Loucy (cell line): ENCODE data around the gene DOLPP1.

Source experiments
- H2AFZ ChIP-seq: fragments of 200-600 bp; sonication (generic); 2 replicates; pipeline ENCODE4 v1.6.0; 2016; ENCODE audit warnings: antibody characterized with exemption, mild to moderate bottlenecking, low read length, moderate library complexity
- H3F3A ChIP-seq: fragments of 200-600 bp; 2 replicates; pipeline ENCODE4 v1.6.0; 2016; ENCODE audit warnings: antibody characterized with exemption, low read depth, mild to moderate bottlenecking
- H3K27me3 ChIP-seq: fragments of 200-600 bp; sonication (generic); 2 replicates; pipeline ENCODE4 v1.6.1; 2014; ENCODE audit warnings: low read length, mild to moderate bottlenecking; ENCODE audit not compliant: insufficient read depth, poor library complexity, severe bottlenecking
- H3K36me3 ChIP-seq: fragments of 200-600 bp; sonication (generic); 2 replicates; pipeline ENCODE4 v1.6.1; 2016; ENCODE audit warnings: low read length; ENCODE audit not compliant: insufficient read depth
- H3K4me1 ChIP-seq: fragments of 200-600 bp; sonication (generic); 2 replicates; pipeline ENCODE4 v1.5.1; 2014; ENCODE audit warnings: low read length, mild to moderate bottlenecking; ENCODE audit not compliant: insufficient read depth, poor library complexity, severe bottlenecking
- H3K4me2 ChIP-seq: fragments of 200-600 bp; sonication (generic); 2 replicates; pipeline ENCODE4 v1.6.0; 2014; ENCODE audit warnings: antibody characterized with exemption, low read length, low read depth, mild to moderate bottlenecking; ENCODE audit not compliant: poor library complexity, severe bottlenecking
- H3K4me3 ChIP-seq: fragments of 200-600 bp; sonication (generic); 2 replicates; pipeline ENCODE4 v1.5.1; 2014; ENCODE audit warnings: low read length, mild to moderate bottlenecking, mixed read lengths; ENCODE audit not compliant: poor library complexity, severe bottlenecking
- H3K79me2 ChIP-seq: fragments of 200-600 bp; sonication (generic); 2 replicates; pipeline ENCODE4 v1.6.1; 2014; ENCODE audit warnings: low read length; ENCODE audit not compliant: insufficient read depth
- H3K9ac ChIP-seq: fragments of 200-600 bp; sonication (generic); 2 replicates; pipeline ENCODE4 v1.6.0; 2014; ENCODE audit warnings: mild to moderate bottlenecking, low read depth, low read length, moderate library complexity; ENCODE audit not compliant: poor library complexity, severe bottlenecking
- H3K9me2 ChIP-seq: fragments of 200-600 bp; sonication (generic); replicated peaks from 2 replicates; pipeline ENCODE4 v1.6.1; 2016; ENCODE audit warnings: low read depth, low read length, mixed read lengths
- H3K9me3 ChIP-seq: fragments of 200-600 bp; sonication (generic); 2 replicates; pipeline ENCODE4 v1.6.1; 2014; ENCODE audit warnings: mild to moderate bottlenecking, antibody characterized with exemption, low read length, low read depth; ENCODE audit not compliant: insufficient read depth
- H4K20me1 ChIP-seq: fragments of 200-600 bp; sonication (generic); 2 replicates; pipeline ENCODE4 v1.6.0; 2014; ENCODE audit warnings: antibody characterized with exemption, low read length, mild to moderate bottlenecking; ENCODE audit not compliant: insufficient read depth, poor library complexity, severe bottlenecking
- EZH2phosphoT487 ChIP-seq: fragments of 200-600 bp; IDR thresholded peaks from 2 replicates; pipeline ENCODE4 v1.6.1; 2018; ENCODE audit warnings: antibody characterized with exemption, mild to moderate bottlenecking, moderate library complexity, borderline replicate concordance
- TF ChIP-seq, protein P1 (sequence below): fragments of 200-600 bp; sonication (generic); conservative IDR thresholded peaks from 2 replicates; pipeline ENCODE4 v1.5.1; 2014; ENCODE audit warnings: mild to moderate bottlenecking, antibody characterized with exemption, low read length

DOLPP1 gene

DNA sequence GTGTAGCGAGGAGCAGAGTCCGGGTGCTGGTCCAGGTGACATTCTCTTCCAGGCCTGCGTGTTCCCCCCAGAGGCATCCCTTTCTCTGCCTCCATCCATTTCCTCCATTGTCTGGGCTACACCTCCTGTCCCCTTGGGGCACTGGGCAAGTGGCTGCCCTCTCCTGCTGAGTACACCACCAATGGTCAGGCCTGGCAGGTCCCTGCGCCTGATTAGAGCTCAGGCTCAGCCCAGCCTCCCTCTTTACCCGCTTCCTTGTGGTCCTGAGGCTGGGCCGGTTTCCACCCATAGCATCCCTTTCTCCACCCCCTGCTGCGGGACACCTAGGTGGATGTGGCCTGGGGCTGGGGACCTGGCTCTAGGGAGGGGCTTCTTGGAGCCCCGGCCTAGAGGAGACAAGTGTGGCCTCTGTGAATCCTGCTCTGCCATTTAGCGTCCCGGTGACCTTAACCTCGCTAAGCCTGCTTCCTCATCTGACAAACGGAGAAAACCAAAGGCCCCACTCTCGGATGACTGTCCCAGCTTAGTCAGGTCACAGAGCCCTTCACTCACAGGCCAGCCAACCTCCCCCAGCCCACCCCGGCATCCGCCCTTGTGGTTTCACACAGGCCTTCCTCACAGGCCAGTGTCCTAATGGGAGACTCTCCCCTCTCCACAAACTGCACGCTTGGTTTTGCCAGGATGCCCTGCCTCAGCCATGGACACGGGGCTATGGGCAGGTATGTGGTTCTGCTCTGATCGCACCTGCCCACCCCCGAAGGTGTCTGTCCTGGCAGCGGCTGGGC, 12.9 kb downstream of the DOLPP1 start:
- no peak overlapping the region for H3K4me2 ChIP-seq
- H3K36me3 ChIP-seq = no peaks in the 10 kb centered on the region; the same call in 1 of the 2 replicates
- H3K4me3 ChIP-seq = no peak overlapping the region
- H3K27me3 ChIP-seq = no peaks in the 10 kb centered on the region
- H3F3A ChIP-seq = no peaks in the 10 kb centered on the region
- H4K20me1 ChIP-seq = no peaks in the 10 kb centered on the region
- no peaks in the 10 kb centered on the region for H3K9me3 ChIP-seq
- H2AFZ ChIP-seq = no peak overlapping the region
- TF ChIP-seq, protein P1, sequence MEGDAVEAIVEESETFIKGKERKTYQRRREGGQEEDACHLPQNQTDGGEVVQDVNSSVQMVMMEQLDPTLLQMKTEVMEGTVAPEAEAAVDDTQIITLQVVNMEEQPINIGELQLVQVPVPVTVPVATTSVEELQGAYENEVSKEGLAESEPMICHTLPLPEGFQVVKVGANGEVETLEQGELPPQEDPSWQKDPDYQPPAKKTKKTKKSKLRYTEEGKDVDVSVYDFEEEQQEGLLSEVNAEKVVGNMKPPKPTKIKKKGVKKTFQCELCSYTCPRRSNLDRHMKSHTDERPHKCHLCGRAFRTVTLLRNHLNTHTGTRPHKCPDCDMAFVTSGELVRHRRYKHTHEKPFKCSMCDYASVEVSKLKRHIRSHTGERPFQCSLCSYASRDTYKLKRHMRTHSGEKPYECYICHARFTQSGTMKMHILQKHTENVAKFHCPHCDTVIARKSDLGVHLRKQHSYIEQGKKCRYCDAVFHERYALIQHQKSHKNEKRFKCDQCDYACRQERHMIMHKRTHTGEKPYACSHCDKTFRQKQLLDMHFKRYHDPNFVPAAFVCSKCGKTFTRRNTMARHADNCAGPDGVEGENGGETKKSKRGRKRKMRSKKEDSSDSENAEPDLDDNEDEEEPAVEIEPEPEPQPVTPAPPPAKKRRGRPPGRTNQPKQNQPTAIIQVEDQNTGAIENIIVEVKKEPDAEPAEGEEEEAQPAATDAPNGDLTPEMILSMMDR = no peak
- no peak for TF ChIP-seq EZH2phosphoT487
- no peaks in the 10 kb centered on the region for H3K9me2 ChIP-seq
- H3K9ac ChIP-seq = no peak overlapping the region
- H3K4me1 ChIP-seq = no peaks in the 10 kb centered on the region
- no peaks in the 10 kb centered on the region for H3K79me2 ChIP-seq

DNA sequence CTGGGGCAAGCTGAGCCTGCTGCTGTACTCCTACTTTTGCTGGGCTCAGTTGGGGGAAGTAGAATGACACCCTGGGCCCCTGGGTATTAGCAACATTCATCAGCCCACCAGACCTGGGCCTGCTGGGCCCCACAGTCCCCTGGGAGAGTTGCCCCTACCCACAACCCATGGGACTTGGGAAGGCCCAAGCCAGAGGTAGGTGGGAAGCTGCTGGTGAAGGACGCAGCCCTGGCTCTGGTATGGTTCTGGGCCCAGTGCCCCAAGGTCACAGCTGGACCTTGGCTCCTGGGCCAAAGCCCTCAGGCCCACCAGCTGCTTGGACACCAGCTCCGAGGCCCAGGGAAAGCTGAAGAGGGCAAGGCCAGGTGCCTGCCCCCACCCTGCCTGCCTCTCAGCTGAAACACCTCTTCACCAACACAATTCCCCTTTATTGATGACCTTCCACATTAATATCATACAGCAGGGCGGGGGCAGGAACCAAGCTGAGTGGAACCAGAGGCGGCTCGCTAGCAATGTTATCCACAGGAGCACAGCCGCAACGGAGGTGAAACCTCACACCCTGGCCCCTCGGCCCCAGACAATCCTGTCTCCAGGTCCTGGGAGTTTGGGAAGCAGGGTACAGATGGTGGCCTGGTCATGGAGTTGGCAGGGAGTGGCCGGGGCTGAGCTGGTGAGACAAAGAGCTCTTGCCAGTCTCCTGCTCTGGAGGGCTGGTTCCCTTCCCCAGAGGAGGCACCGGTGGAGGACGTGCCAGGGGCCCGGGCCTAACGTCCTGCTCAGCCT, 13.7 kb downstream of the DOLPP1 start:
- no peak overlapping the region for H3K4me3 ChIP-seq
- H3K4me2 ChIP-seq = no peak overlapping the region
- TF ChIP-seq, protein P1 = no peak
- TF ChIP-seq EZH2phosphoT487 = no peak
- H3K36me3 ChIP-seq = no peaks in the 10 kb centered on the region
- H3K27me3 ChIP-seq = no peaks in the 10 kb centered on the region
- H3K9me3 ChIP-seq = no peaks in the 10 kb centered on the region
- H3K9ac ChIP-seq = no peak overlapping the region
- H3K79me2 ChIP-seq = no peaks in the 10 kb centered on the region
- H4K20me1 ChIP-seq = no peaks in the 10 kb centered on the region
- H3K4me1 ChIP-seq = no peaks in the 10 kb centered on the region
- H2AFZ ChIP-seq = no peak overlapping the region
- H3K9me2 ChIP-seq = no peaks in the 10 kb centered on the region
- H3F3A ChIP-seq = no peaks in the 10 kb centered on the region

DNA sequence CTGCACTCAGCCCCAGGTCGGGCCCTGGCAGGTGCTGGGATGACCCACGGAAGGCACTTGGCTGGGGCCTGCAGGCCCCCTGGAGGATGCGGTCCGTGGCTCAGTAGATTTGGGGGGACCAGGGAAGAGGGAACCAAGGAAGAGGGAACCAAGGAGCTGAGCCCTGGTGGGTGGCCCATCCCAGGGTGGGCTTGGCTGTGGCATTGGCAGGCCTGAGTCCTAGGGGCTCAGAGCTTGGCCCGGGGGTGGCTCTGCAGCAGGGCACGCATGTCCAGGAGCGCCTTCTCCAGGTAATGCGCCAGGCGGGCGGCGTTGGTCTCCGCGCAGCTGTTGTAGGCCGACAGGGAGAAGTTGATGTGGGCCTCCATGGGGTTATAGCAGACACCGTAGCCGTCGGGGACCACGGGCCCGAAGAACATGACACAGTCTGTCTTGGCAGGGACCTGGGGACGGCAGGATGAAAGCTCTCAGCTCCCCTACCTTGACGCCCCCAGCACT, 14.3 kb downstream of the DOLPP1 start:
- Histone ChIP-seq H3K36me3 (no peaks in the 10 kb centered on the region), H3K4me2 (no peak overlapping the region), H3K4me1 (no peaks in the 10 kb centered on the region), H3K9me3 (no peaks in the 10 kb centered on the region), H3K9ac (no peak overlapping the region), H3F3A (no peaks in the 10 kb centered on the region), H3K9me2 (no peaks in the 10 kb centered on the region), H3K27me3 (no peaks in the 10 kb centered on the region), H4K20me1 (no peaks in the 10 kb centered on the region), H3K4me3 (no peak overlapping the region), H3K79me2 (no peaks in the 10 kb centered on the region), H2AFZ (no peak overlapping the region)
- TF ChIP-seq, protein P1 = no peak
- TF ChIP-seq EZH2phosphoT487 = no peak
